GM12878 (cell line): ENCODE measurements around the gene AGBL1.

ENCODE experiments used
- DPF2 ChIP-seq: fragments of 450-650 bp; IDR thresholded peaks from 2 replicates; pipeline ENCODE4 v1.6.1; 2017; ENCODE audit warnings: mild to moderate bottlenecking
- EP300 ChIP-seq, 2 experiments: fragments of 150-350 bp in 1 of 2; IDR thresholded peaks; 2 replicates each; pipeline ENCODE4 v1.6.1; 2011 to 2012; ENCODE audit warnings: low read depth in 2 of 2, low read length in 2 of 2, borderline replicate concordance in 1 of 2, improper control_type of control experiment in 1 of 2, inconsistent platforms in 1 of 2; ENCODE audit not compliant: control insufficient read depth in 1 of 2
- IRF3 ChIP-seq: fragments of 450-650 bp; IDR thresholded peaks from 2 replicates; pipeline ENCODE4 v1.6.1; 2014; ENCODE audit warnings: mild to moderate bottlenecking
- JUND ChIP-seq: IDR thresholded peaks from 2 replicates; pipeline ENCODE4 v1.6.1; 2012; ENCODE audit warnings: low read depth, mild to moderate bottlenecking, low read length, improper control_type of control experiment, moderate library complexity
- NRF1 ChIP-seq: conservative IDR thresholded peaks from 2 replicates; pipeline ENCODE4 v1.6.1; 2011; ENCODE audit warnings: mild to moderate bottlenecking, low read depth, low read length, improper control_type of control experiment
- POLR2A ChIP-seq: IDR thresholded peaks from 2 replicates; pipeline ENCODE4 v1.6.1; 2011; ENCODE audit warnings: low read depth, mild to moderate bottlenecking, low read length
- RCOR1 ChIP-seq: conservative IDR thresholded peaks from 2 replicates; pipeline ENCODE4 v1.6.1; 2012; ENCODE audit warnings: low read depth, low read length, improper control_type of control experiment
- SMARCA5 ChIP-seq: fragments of 450-650 bp; IDR thresholded peaks from 2 replicates; pipeline ENCODE4 v1.6.1; 2017; ENCODE audit warnings: mild to moderate bottlenecking
- TCF7 ChIP-seq: IDR thresholded peaks from 2 replicates; pipeline ENCODE4 v1.6.1; 2014; ENCODE audit warnings: antibody characterized with exemption, borderline replicate concordance
- USF2 ChIP-seq: IDR thresholded peaks from 2 replicates; pipeline ENCODE4 v1.6.1; 2011; ENCODE audit warnings: low read depth, low read length, improper control_type of control experiment, borderline replicate concordance
- ZSCAN29 ChIP-seq: fragments of 450-650 bp; IDR thresholded peaks from 2 replicates; pipeline ENCODE4 v1.6.1; 2017; ENCODE audit warnings: mild to moderate bottlenecking, moderate library complexity
- TF ChIP-seq, protein P1 (sequence below), 3 experiments: IDR thresholded peaks in 2 of 3; conservative IDR thresholded peaks in 1 of 3; 2 replicates each; pipeline ENCODE4 v1.5.1; 2011; ENCODE audit warnings: low read depth in 3 of 3, low read length in 3 of 3, mild to moderate bottlenecking in 3 of 3, control low read depth in 2 of 3, moderate library complexity in 2 of 3, inconsistent platforms in 1 of 3, mixed read lengths in 1 of 3; ENCODE audit not compliant: control insufficient read depth in 2 of 3, insufficient read depth in 1 of 3; ENCODE audit errors: extremely low read depth in 1 of 3

DNA sequence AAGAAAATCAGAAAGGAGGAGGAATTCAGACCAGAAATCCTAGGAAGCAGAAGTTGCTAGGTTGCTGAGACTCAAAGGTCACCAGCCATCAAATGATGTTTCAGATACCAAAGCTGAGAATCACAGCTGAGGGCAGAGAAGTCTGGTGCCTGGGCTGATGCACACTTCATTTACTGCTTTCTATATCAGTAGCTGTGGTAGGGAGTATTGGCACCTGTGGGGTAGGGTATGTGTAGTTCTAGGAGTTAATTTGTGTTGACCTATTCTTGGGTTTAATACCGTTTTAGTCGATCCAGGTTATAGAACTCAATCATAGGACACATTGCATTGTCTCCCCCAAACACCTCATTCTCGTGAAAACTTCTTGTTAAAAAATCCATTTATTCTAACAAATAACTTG, 529.6 kb downstream of the AGBL1 start:
- TF ChIP-seq IRF3 (no peak), JUND (no peak), RCOR1 (no peak), NRF1 (no peak), USF2 (no peak), DPF2 (no peak), EP300 (IDR thresholded peaks at IDR 0.05; ENCODE audit: borderline replicate concordance in 1 of 2, control insufficient read depth in 1 of 2, low read depth in 2 of 2, low read length in 2 of 2) (no peak), TCF7 (no peak), SMARCA5 (no peak), POLR2A (no peak), ZSCAN29 (no peak)
- TF ChIP-seq, protein P1, sequence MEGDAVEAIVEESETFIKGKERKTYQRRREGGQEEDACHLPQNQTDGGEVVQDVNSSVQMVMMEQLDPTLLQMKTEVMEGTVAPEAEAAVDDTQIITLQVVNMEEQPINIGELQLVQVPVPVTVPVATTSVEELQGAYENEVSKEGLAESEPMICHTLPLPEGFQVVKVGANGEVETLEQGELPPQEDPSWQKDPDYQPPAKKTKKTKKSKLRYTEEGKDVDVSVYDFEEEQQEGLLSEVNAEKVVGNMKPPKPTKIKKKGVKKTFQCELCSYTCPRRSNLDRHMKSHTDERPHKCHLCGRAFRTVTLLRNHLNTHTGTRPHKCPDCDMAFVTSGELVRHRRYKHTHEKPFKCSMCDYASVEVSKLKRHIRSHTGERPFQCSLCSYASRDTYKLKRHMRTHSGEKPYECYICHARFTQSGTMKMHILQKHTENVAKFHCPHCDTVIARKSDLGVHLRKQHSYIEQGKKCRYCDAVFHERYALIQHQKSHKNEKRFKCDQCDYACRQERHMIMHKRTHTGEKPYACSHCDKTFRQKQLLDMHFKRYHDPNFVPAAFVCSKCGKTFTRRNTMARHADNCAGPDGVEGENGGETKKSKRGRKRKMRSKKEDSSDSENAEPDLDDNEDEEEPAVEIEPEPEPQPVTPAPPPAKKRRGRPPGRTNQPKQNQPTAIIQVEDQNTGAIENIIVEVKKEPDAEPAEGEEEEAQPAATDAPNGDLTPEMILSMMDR (IDR thresholded peaks at IDR 0.05 in 2 of 3, conservative IDR thresholded peaks at IDR 0.05 in 1 of 3; ENCODE audit: control insufficient read depth in 2 of 3, extremely low read depth in 1 of 3, insufficient read depth in 1 of 3, low read depth in 3 of 3, low read length in 3 of 3): no peak
